Stimulated activated CD4-positive, alpha-beta T cell treated with anti-CD3 and anti-CD28 coated beads, Interleukin-12 subunit alpha, Interleukin-12 subunit beta, amount 100 ng/mL, for 48 hours (primary cell): Measurements from ENCODE around the gene SUDS3.
"Not testable (repeated sequence)": the region's sequence is repeated elsewhere in the genome, so short reads cannot be mapped to it uniquely, and the experiment has no call there.

ENCODE experiments used
- DNase-seq, 3 donors: peaks; one replicate each; pipeline ENCODE4 v3.0.0-alpha.2; 2020; ENCODE audit warnings: low read depth in 2 of 3, low spot score in 1 of 3

SUDS3 gene, protein sequence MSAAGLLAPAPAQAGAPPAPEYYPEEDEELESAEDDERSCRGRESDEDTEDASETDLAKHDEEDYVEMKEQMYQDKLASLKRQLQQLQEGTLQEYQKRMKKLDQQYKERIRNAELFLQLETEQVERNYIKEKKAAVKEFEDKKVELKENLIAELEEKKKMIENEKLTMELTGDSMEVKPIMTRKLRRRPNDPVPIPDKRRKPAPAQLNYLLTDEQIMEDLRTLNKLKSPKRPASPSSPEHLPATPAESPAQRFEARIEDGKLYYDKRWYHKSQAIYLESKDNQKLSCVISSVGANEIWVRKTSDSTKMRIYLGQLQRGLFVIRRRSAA

DNA sequence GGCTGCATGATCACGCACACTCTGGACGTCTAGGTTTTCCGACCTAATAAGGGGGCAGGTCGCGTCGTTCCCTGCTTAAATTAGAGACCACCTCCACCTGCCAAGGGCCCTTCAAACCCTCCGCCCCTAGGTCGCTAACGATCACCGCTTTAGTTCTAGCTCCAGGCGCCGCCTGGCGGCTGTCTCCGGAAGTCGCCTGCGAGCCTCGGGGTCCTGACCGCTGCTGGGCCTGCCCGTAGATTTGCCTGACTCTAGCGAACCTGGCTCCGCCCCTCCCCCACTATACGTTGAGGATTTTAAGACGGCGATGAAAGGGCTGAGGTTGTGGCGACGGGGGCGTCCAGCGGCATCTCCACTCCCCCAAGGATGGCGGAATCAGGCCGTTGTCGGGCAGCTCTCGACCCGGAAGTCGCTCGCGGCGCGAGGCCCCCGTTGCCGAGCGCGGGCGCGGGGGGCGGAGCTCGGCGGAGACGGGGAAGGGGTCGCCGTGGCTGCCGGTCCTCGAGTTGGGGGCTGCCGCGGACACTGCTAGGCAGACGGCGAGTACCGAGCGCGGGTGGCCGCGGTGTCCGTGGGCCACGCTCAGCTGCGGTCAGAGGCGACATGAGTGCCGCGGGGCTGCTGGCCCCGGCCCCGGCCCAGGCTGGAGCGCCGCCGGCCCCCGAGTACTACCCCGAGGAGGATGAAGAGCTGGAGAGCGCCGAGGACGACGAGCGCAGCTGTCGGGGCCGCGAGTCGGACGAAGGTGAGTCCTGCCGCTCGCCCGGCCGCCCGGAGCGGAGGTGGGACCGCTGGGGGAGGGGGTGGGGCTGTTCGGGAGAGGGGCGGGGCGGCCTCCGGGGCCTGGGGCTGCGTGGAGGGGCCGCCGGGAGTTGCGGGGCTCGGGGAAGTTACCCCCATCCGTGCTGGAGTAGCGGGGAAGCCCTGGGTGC lies at the start of gene SUDS3:
SUDS3 (plus strand) TSS at position 467 of the 932 bp plus-strand sequence; CDS start at position 604, 137 bp downstream.
- DNase-seq = peak; percentile 87 to 97 (median 90)

GRCh38 chr12:118326991-118327390 lies 49.4 kb upstream of the SUDS3 start:
- DNase-seq = no peak

DNA sequence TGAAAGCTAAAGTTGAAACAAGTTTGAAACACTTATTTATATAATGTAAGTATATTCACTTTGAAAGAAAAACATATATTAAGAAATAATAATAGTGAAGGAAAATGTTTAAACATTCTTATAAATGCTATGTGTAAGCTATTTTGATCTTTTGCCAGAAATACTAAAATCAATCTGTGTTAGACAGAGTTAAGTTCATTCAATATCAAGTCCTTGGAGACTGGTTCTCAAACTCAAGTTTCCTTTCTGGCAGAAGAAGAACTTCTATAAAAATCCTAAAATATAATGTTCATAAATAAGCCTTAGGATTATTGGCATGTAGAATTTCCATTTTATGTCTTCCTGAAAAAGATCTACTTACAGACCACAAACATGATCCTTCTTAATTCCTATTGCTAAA lies 49.0 kb upstream of the SUDS3 start:
- DNase-seq = no peak

DNA sequence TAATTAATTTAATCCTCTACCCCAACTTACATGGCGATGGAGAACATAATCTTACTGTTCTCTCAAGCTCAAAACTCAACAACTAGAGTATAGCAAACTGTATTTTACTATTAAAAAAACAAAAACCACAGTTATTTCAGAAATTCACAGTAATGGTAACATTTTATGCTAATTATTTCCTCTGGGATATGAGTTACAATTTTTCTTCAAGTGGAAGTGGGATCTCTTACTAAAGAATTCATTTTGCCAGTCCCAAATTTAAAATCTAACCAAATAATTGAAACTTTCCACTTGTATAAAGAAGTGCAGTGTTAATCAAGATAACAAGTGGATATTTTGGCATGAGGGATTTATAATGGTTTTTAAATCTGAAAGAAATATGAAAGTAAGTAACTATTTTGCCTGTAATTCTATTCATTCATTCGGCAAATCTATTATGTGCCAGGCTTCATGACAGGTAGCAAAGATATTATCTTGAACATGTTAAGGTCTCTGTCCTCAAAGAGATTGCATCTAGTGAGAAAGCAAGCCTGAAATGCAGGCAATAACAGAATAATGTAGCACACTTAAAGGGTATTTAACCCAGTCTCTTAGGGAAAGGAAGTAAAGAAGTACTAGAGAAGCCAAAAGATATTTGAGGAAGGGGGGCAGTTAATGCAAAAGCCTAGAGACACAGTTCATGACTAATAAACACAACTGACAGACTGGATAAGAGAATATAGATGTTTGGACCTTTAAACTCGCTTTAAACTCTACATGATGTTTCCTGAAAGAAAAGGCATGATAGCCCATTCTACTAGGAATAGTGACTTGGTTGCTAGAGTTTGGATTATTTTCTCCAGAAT lies 47.6 kb upstream of the SUDS3 start:
- DNase-seq = no peak

DNA sequence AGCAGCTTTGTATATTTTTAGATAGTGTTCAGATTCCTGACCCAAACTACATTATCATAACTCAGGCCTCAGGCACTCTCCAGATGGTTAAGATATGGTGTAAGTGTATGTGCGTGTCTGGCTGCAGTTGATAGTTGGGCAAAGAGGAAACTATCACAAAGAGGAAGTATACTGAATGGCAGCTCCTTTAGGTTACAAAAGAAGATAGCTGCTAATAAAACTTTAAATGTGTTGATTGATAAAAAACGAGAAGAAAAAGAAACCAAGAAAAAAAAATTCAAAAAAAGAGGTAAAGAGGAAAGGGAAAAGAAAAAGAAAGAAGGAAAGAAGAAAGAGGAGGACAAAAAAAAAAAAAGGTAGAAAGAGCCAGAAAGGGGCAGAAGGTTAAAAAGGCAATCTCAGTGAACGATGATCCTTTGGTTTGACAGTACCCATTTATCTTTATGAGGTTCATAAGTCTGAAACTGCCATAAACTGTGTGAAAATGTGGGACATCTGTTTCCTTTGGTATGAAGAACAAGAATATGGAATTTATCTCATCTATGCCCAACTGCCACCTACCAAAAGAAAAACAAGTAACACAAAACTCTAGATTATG lies 45.8 kb upstream of the SUDS3 start:
- DNase-seq = no peak

- DNase-seq = no peak
Observed at GRCh38 chr12:118332511-118332910, 43.8 kb upstream of the SUDS3 start.

DNA sequence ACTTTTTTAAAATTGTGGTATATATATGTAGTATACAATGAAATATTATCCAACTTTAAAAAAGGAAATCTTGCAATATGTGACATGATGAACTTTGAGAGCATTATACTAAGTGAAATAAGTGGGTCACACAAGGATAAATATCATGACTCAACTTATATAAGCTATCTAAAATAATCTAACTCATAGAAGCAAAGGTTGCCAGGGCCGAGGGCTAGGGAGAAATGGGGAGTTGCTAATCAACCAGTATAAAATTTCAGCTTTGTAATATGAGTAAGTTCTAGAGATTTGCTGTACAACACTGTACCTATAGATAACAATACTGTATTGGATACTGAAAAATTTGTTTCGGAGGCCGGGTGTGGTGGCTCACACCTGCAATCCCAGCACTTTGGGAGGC lies 42.1 kb upstream of the SUDS3 start:
- no peak for DNase-seq

GRCh38 chr12:118334939-118335567 lies 41.3 kb upstream of the SUDS3 start:
- DNase-seq = no peak

- no peak for DNase-seq
Observed at GRCh38 chr12:118336123-118336522, 40.2 kb upstream of the SUDS3 start.

- DNase-seq = no peak
Observed at GRCh38 chr12:118337194-118337838, 39.0 kb upstream of the SUDS3 start.

- no peak for DNase-seq
Observed at GRCh38 chr12:118342090-118342489, 34.3 kb upstream of the SUDS3 start.

DNA sequence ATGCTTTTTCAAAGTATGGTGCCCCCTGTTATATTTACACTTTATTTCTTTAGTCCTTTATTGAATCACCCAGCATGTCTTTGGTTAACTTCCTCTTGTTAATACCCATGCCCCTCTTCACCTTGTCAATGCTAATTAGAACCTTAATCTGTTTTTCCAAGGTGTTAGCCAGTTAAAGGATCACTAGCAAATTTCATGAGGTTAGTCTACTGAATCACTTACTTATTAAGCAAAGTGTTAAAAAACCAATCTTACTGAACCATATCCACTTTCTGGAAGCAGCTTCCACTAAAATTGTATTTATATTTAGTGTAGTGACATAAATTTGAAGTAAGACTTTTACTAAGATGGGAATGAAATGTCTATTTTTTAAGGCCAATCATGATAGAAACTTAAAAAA lies 31.5 kb upstream of the SUDS3 start:
- no peak for DNase-seq

DNA sequence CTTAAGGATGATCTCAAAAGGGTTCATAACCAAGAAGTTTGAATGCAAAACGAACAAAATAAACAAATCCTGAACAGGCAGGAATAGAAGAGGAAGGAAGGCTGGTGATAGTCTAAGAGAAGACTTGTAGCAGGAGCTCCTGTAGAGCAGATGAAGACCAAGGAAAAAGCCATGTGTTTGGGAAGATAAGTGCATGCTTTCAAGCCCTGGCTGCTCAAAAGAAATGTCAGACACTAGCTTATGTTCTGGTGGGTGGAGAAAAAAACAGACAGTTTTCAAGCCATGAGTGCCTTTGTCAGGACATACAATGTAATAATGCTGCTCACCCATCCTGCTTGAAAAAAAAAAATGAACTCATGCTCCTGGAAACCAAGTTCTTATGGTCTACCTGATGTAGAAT lies 31.0 kb upstream of the SUDS3 start:
- DNase-seq = no peak

DNA sequence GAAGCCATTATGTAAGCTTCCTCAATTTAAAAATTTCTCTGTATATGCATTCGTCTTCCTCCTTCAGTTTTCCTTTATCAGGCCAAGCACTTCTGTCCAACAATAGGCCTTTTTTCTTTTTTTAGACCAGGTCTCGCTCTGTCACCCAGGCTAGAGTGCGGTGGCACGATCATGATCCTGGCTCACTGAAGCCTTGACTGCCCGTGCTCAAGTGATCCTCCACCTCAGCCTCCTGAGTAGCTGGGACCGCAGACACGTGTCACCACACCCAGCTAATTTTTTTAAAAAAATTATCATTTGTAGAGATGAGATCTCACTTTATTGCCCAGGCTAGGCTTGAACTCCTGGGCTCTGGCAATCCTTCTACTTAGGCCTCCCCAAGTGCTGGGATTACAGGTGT lies 29.5 kb upstream of the SUDS3 start:
- DNase-seq = no peak

DNA sequence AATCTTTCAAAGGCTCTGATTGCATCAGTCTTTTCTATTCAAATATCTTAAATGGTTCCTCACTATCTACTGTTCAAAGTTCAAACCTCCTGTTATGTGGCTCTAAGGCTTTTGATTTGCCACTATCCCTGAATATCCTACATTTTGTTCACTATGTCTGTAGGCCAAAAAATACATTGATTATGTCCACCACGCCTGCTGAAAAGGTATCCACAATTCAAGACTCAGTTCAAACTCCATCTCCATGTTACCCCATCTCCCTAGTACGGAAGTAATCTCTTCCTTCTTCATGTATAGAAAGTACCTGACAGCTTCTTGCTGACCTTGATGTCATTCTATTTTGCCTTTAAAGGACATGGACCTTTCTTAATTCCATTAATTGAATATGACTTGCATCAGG lies 28.4 kb upstream of the SUDS3 start:
- DNase-seq = no peak

GRCh38 chr12:118350908-118351559 lies 25.3 kb upstream of the SUDS3 start:
- no peak for DNase-seq

DNA sequence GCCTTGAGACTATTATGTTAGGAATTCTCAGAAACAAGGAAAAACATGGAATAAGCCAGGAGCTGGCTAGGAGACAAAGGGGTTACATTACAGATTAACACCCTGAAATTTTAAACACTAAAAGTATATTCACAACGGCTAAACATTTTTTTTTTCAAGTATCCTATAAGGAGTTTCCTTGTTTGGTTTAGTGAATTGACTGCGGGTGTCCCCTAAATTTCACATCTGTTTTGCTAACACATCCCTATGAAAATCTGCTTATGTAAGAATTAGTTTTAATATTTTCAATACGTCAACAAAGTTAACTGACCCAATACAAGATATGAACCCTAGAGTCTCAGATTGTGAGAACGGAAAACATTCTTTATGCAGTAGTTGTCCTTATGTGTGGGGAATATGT lies 22.6 kb upstream of the SUDS3 start:
- no peak for DNase-seq

DNA sequence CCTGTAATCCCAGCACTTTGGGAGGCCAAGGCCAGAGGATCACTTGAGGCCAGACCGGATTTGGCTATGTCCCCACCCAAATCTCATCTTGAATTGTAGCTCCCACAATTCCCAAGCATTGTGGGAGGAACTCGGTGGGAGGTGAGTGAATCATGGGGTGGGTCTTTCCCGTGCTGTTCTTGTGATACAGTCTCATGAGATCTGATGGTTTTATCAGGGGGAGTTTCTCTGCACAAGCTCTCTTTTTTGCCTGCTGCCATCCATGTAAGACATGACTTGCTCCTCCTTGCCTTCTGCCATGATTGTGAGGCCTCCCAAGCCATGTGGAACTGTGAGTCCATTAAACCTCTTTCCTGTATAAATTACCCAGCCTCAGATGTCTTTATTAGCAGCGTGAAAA lies 21.9 kb upstream of the SUDS3 start:
- DNase-seq = not testable (repeated sequence)

GRCh38 chr12:118354903-118355302 lies 21.5 kb upstream of the SUDS3 start:
- no peak for DNase-seq
